BJ (cell line): ENCODE results near the gene ZNF90. TPM values are rescaled to one million over a fixed set of nuclear protein-coding genes. Genes with fewer than 3 reads are reported as not detected.

Experiments
- CTCF ChIA-PET: fragments of 350-600 bp; formaldehyde crosslinking; extraction: SDS; loops from one replicate; lab custom pipeline; 2021; ENCODE audit warnings: antibody characterized with exemption, inconsistent platforms; lab: Yijun Ruan, JAX
- POLR2A ChIA-PET: fragments of 300-600 bp; sonication (Branson Sonifier 250); formaldehyde crosslinking; extraction: SDS; loops from one replicate; lab custom pipeline; 2021; ENCODE audit warnings: antibody characterized with exemption; lab: Charles Lee
- DNase-seq: peaks from one replicate; pipeline ENCODE4 v3.0.0-alpha.2; 2011; ENCODE audit warnings: low read depth
- H3K27me3 ChIP-seq: 2 replicates; pipeline ENCODE4 v1.6.0; 2011; ENCODE audit warnings: low read length; ENCODE audit not compliant: control insufficient read depth, insufficient read depth
- H3K36me3 ChIP-seq: 2 replicates; pipeline ENCODE4 v1.5.1; 2011; ENCODE audit warnings: low read length; ENCODE audit not compliant: control insufficient read depth, insufficient read depth
- H3K4me3 ChIP-seq: 2 replicates; pipeline ENCODE4 v1.5.1; 2011; ENCODE audit warnings: low read depth, mild to moderate bottlenecking, control low read depth, low read length
- polyA minus RNA-seq: library from RNA; depleted of rRNA, polyadenylated mRNA; stranded (reverse); fragments of >200 nt; gene quantifications from 2 replicates; pipeline ENCODE4 v1.2.3, GENCODE V29; 2011; rRNA and poly(A)+ RNA removed
- polyA plus RNA-seq: library from polyadenylated mRNA; depleted of rRNA; stranded (reverse); fragments of >200 nt; gene quantifications from 2 replicates; pipeline ENCODE4 v1.2.3, GENCODE V29; 2011; rRNA removed
- TF ChIP-seq, protein P1 (sequence below): IDR thresholded peaks from 2 replicates; pipeline ENCODE4 v1.5.1; 2011; ENCODE audit warnings: low read depth, mild to moderate bottlenecking, control low read depth, inconsistent platforms, low read length, moderate library complexity; ENCODE audit not compliant: insufficient read depth

The ZNF90 gene
- polyA plus RNA-seq (0.36 and 0.38 TPM in 2 replicates), polyA minus RNA-seq (0.33 TPM in 1 of 2 replicates, not detected in the other)

DNA sequence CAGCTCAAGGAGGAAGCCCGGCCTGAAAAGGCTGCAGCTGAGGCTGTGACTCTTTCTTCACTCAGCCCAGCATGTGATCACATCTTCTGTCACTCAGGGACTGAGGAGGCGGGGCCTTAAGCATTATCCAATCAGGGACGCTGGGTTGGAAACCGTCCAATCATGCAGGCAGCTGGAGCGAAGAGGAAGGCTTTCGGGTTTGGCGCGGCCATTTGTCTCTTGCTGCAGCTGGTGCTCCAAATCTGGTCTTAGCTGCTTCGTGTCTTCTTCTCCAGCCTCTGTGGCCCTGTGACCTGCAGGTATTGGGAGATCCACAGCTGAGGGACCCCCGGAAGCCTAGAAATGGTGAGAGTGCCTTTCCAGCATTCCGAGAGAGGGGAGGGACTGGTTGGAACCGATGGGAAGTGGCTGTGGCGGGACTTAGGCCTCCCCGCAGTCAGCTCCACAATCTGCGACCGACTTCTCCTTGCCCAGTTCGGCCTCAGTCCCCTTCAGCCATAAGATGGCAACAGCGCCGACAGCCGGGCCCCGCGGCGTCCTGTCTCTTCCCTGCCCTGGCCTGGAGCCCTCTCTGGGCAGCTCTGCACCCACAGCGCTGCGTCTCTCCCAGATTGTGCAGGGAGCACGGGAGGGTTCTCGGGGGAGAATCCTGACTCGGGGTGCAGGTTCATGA lies at the start of gene ZNF90:
TSS of gene ZNF90 (plus strand) at position 210 of the 673 bp plus-strand sequence. CDS start at position 343, 133 bp downstream.
- POLR2A ChIA-PET, result no interaction called here

GRCh38 chr19:20028611-20029010 lies 49.2 kb upstream of the ZNF90 start:
- Histone ChIP-seq H3K36me3 (no peaks in the 10 kb centered on the region), H3K4me3 (no peak overlapping the region), H3K27me3 (no peaks in the 10 kb centered on the region)
- ChIA-PET CTCF (no interaction called here), POLR2A (no interaction called here)
- TF ChIP-seq, protein P1, sequence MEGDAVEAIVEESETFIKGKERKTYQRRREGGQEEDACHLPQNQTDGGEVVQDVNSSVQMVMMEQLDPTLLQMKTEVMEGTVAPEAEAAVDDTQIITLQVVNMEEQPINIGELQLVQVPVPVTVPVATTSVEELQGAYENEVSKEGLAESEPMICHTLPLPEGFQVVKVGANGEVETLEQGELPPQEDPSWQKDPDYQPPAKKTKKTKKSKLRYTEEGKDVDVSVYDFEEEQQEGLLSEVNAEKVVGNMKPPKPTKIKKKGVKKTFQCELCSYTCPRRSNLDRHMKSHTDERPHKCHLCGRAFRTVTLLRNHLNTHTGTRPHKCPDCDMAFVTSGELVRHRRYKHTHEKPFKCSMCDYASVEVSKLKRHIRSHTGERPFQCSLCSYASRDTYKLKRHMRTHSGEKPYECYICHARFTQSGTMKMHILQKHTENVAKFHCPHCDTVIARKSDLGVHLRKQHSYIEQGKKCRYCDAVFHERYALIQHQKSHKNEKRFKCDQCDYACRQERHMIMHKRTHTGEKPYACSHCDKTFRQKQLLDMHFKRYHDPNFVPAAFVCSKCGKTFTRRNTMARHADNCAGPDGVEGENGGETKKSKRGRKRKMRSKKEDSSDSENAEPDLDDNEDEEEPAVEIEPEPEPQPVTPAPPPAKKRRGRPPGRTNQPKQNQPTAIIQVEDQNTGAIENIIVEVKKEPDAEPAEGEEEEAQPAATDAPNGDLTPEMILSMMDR, result no peak
- DNase-seq, result no peak

More for the DNA sequence above, at the start of gene ZNF90:
- TF ChIP-seq, protein P1, result 0 out of 2 replicates have a peak, but pooled peaks have one; percentile 8
- no peaks in the 10 kb centered on the region for H3K36me3 ChIP-seq
- peak within 1 kb of the TSS; percentile 47 for H3K4me3 ChIP-seq
- DNase-seq, result peak; percentile 64
- H3K27me3 ChIP-seq, result no peaks in the 10 kb centered on the region
- CTCF ChIA-PET, result interaction anchor here (1.0 to 1.4 kb wide), 2 partner anchors 9 to 15 kb away, joined by 3 to 4 read pairs; no protein-coding TSS in a partner anchor

DNA sequence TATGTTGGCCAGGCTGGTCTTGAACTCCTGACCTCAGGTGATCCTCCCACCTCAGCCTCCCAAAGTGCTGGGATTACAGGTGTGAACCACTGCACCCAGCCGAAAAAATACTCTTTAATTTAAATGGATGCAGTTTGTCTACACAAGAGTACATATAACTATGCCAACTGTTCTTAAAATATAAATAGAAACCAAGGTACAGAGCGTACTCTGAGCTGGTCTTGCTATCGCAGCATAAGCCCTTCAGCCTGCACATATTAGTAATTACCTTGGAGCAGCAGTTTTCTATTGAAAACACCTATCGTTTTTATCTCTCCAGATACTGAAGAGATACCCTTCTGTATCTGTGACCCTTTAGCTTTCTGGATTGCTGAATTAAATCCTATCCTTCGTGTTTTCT lies 41.9 kb upstream of the ZNF90 start:
- POLR2A ChIA-PET, result no interaction called here
- CTCF ChIA-PET, result interaction anchor here (0.5 kb wide), 1 partner anchor 1064 kb away, joined by 3 read pairs; no protein-coding TSS in a partner anchor
- Histone ChIP-seq H3K36me3 (no peaks in the 10 kb centered on the region), H3K4me3 (no peak overlapping the region), H3K27me3 (no peaks in the 10 kb centered on the region)
- DNase-seq, result no peak
- TF ChIP-seq, protein P1, result no peak

DNA sequence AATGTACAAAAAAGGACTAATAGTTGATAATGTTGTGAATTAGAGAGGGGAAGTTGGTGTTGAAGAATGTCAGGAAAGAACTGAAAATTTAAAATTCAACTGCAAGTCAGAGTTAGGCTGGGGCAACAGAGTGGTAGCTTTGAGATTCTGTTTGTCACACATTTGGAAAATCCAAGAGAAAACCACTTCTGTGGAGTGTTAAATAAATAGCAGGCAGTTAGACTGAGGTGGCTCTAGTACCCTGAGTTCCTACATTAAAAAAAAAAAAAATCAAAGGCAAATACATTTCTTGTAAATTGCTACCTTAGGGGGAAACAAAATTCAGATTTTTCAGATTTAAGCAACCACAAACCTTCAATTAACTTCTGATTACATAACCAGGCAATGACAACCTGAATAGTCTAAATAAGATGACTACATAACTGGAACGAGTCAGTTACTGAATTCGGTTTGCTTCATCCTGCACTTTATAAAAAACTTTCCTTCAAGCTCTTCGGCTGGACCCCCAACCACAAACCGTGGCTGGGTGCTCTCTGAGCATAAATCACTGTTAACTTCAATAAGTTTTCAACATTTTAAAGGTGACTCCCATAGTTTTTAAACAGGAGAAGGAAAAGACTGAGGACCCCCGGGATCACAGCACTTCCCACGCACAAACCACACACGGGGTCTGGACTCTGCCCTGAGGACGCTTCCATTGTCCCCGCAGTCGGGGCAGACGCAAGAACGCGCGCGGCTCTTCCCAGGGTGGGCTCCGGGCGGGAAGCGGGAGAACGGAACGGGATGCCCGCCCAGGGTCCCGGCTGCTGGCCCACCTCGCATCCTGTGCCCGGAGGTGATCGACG lies 39.2 kb upstream of the ZNF90 start:
- Histone ChIP-seq H3K27me3 (no peaks in the 10 kb centered on the region), H3K4me3 (peak overlapping the region; percentile 85), H3K36me3 (no peaks in the 10 kb centered on the region)
- DNase-seq, result no peak
- TF ChIP-seq, protein P1, result no peak
- POLR2A ChIA-PET, result no interaction called here
- CTCF ChIA-PET, result interaction anchor here (0.9 to 1.2 kb wide), 2 partner anchors 14 to 41 kb away, joined by 3 read pairs; no protein-coding TSS in a partner anchor
